GM21619 (cell line): ENCODE results near the gene ZNF460.
"Not testable (repeated sequence)": the region's sequence is repeated elsewhere in the genome, so short reads cannot be mapped to it uniquely, and the experiment has no call there.

Experiments used
- ATAC-seq: cut with Tn5 transposase; IDR thresholded peaks from one replicate; pipeline ENCODE4 v1.9.1; 2021; ENCODE audit not compliant: unreplicated experiment

ZNF460 gene

DNA sequence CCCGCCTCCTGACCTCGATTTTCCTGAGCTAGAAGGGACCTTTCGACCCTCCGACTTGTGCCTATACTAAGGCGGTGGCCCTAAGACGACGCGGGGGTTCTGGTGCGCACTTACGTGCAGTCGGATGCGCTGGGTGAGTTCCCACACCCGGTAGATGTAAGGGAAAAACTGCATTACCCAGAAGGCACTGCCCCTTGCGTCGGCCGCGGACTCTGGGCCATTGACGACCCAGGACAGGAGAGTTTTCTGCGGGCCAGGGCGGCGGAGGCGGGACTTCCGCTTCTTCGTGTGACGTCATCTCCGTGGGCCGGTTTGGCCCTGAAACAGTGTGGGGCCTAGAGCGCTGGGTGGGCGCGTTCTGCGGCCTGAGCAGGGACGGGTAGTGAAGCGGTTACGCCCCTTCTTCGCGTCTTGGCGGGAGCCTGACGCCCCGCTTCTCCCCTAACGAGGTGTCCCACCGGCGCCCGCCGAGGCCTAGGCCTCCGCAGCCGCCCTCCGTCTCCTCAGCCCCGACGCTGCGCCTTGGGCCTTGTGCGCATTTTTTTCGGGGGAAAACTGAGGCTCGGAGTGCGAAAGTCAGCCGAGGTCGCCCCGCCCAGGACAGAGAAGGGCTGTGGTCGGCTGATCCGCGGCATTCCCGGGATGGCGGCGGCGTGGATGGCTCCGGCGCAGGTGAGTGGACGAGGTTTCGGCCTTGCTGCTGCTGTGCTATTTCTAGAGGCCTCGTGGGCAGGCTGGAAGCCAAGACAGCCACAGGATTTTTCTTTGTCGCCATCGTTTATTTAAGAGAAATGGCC lies at the start of gene ZNF460:
Gene ZNF460 (plus strand): TSS at position 321 of the 797 bp plus-strand sequence. CDS start 322 bp downstream, at position 643.
- ATAC-seq, result peak; percentile 72

GRCh38 chr19:57231686-57232085 lies 48.6 kb upstream of the ZNF460 start:
- no peak for ATAC-seq

GRCh38 chr19:57233207-57233606 lies 47.1 kb upstream of the ZNF460 start:
- ATAC-seq, result no peak

GRCh38 chr19:57239982-57240310 lies 40.3 kb upstream of the ZNF460 start:
- peak; percentile 17 for ATAC-seq

DNA sequence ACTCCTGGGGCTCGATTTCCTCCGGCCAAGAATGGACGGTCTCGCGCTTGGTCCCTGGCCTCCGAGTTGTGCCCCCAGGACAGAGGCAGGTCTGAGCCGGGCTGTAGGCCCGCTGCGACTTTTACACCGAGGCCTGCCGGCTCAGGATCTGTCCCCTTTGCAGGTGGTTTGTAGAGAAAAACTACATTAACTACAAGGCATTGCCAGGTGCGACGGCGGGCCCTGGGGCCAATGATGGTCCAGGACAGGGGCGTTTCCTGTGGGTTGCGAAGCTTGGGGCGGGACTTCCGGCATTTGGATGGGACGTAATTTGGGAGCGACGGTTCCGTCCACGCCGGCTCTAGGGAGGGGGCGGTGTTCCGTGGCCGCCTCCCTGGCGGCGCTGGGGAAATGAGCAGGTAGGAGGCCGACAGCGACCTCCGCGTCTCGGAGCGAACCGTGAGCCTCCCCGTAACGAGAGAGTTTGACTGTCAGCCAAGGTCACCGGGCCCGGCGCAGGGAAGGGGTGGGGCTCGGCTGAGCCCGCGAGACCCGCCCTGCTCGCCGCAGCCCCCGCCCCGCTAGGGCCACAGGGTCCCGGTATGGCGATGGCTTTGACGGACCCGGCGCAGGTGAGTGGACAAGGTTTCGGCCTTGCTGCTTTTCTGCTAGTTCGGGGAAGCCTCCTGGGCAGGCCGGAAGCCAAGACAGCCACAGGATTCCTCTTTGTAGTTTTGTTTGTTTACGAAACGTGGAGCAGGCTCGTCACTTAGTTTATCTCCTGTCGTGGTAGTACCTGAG lies 39.8 kb upstream of the ZNF460 start, which contains the start of gene ZNF805:
Gene ZNF805 (plus strand): TSS at position 322 of the 780 bp plus-strand sequence. CDS start 260 bp downstream, at position 582.
- ATAC-seq, result peak; percentile 88

GRCh38 chr19:57241176-57241575 lies 39.1 kb upstream of the ZNF460 start:
- ATAC-seq, result no peak

DNA sequence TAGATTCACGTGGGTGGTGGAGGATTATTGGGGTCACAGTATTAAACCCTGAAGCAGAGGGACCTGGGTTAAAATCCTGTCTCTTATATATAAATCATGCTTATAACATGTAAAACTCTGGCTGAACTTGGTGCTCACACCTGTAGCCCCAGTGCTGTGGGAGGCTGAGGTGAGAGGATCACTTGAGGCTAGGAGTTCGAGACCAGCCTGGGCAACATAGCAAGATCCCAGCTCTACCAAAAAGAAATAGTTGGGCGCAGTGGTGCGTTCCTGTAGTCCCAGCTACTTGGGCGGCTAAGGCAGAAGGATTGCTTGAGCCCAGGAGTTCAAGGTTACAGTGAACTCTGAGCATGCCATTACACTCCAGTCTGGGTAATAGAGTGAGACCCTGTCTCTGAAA lies 37.5 kb upstream of the ZNF460 start:
- ATAC-seq, result no peak

DNA sequence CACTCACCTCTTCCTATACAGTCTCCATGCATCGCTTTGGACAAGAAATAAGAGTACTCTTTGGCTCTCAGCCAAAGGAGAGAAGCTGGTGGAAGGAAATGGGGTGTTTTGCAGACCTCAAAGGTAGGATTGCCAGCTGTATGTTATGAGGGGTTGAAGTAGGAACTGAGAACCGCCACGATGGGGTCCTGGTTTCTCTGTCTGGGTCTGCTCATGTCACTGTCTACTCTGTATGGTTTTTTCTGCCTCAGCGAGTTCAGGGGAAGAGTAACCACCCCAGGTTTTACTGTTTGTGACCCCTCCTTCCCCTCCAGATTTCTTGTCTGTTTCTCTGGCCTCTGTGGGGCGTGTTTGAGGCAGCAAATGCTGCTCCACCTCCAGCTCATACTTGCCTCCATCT lies 35.8 kb upstream of the ZNF460 start:
- no peak for ATAC-seq

GRCh38 chr19:57245066-57245465 lies 35.2 kb upstream of the ZNF460 start:
- no peak for ATAC-seq

GRCh38 chr19:57245959-57246358 lies 34.3 kb upstream of the ZNF460 start:
- no peak for ATAC-seq

DNA sequence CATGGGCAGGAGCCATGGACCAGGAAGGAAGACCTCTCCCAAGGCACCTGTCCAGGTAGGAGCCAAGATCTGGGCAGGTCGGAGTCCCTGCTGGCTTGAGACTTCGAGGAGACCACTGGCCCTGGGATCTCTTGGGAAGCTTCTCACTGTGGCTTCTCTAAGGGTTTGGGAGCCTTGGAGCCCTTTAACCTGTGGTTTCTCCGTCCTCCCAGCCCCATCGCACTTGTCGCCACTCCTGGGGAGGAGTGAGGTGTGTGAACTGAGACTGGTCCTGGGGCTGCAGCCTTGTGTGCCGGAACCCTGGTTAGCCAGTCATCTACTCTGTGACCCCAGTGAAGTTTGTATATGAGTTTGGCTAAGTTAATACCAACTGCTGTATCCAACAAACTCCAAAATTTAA lies 31.6 kb upstream of the ZNF460 start:
- ATAC-seq, result no peak

GRCh38 chr19:57249329-57249728 lies 31.0 kb upstream of the ZNF460 start:
- ATAC-seq, result no peak

- ATAC-seq, result not testable (repeated sequence)
Observed at GRCh38 chr19:57253767-57254166, 26.5 kb upstream of the ZNF460 start.

GRCh38 chr19:57262044-57262443 lies 18.2 kb upstream of the ZNF460 start:
- ATAC-seq, result no peak

DNA sequence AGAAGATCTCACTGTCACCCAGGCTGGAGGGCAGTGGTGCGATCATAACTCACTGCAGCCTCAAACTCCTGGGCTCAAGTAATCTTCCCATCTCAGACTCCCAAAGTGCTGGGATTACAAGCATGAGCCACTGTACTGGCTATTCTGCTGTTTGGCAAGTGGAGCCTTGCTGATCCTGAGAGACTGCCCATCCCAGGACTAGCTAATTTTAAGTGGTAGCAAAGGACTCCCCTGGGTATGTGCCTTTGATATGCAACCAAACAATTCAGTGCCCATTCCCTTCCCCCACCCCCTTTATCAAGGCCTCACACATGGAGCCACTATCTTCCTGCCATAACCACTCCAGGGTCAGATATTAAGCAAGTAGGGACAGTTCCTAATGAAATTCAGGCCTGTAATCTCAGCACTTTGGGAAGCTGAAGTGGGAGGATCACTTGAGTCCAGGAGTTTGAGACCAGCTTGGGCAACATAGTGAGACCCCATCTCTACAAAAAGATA lies 17.0 kb upstream of the ZNF460 start:
- ATAC-seq, result no peak

- ATAC-seq, result no peak
Observed at GRCh38 chr19:57267291-57267690, 13.0 kb upstream of the ZNF460 start.

GRCh38 chr19:57269515-57270250 lies 10.6 kb upstream of the ZNF460 start:
- no peak for ATAC-seq

GRCh38 chr19:57271280-57271679 lies 9.0 kb upstream of the ZNF460 start:
- ATAC-seq, result no peak

GRCh38 chr19:57273014-57273413 lies 7.3 kb upstream of the ZNF460 start:
- ATAC-seq, result no peak

DNA sequence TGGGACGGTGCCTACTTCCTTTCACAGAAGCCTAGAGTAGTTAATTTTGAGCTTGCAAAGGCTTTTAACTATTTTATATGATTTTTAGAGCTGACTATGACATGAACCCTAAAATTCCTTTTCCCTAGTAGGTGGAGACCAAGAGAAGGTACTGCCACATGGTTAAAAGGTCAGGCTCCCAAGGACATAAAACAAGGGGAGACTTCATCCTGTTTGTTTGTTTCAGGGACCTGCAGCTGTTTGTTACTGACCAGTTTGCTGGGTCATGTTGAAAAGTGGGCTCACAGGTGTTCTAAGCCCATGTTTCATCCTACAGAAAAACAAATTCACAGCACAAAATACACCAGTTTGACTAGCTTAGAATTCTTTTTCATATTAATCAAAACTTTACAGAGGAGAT lies 3.9 kb upstream of the ZNF460 start:
- ATAC-seq, result no peak

DNA sequence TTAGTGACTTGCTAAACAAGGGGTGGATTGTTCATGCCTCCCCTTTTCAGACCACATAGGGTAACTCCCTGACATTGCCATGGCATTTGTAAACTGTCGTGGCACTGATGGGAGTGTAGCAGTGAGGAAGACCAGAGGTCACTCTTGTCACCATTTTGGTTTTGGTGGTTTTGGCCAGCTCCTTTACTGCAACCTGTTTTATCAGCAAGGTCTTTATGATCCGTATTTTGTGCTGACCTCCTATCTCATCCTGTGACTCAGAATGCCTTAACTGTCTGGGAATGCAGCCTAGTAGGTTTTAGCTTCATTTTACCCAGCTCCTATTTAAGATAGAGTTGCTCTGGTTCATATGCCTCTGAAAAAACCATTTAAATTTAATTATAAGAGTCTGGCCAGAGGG lies 1.8 kb upstream of the ZNF460 start:
- ATAC-seq, result not testable (repeated sequence)
